ENCODE data around the gene SOX9.

- TF ChIP-seq, protein P1, sequence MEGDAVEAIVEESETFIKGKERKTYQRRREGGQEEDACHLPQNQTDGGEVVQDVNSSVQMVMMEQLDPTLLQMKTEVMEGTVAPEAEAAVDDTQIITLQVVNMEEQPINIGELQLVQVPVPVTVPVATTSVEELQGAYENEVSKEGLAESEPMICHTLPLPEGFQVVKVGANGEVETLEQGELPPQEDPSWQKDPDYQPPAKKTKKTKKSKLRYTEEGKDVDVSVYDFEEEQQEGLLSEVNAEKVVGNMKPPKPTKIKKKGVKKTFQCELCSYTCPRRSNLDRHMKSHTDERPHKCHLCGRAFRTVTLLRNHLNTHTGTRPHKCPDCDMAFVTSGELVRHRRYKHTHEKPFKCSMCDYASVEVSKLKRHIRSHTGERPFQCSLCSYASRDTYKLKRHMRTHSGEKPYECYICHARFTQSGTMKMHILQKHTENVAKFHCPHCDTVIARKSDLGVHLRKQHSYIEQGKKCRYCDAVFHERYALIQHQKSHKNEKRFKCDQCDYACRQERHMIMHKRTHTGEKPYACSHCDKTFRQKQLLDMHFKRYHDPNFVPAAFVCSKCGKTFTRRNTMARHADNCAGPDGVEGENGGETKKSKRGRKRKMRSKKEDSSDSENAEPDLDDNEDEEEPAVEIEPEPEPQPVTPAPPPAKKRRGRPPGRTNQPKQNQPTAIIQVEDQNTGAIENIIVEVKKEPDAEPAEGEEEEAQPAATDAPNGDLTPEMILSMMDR (conservative IDR thresholded peaks at IDR 0.05 in 1 of 2, IDR thresholded peaks at IDR 0.05 in 1 of 2; ENCODE audit: extremely low read depth in 1 of 2, insufficient read depth in 1 of 2, low read depth in 1 of 2, low read length in 2 of 2), result peak in 1 of 2 donors; percentile 33
- TF ChIP-seq EZH2 (IDR thresholded peaks at IDR 0.05; ENCODE audit: borderline replicate concordance, low read length), result no peak
These were observed 51.2 kb downstream of the SOX9 start for GRCh38 chr17:72171703-72172667.
